ENCODE results near the gene SLC5A11.

DNA sequence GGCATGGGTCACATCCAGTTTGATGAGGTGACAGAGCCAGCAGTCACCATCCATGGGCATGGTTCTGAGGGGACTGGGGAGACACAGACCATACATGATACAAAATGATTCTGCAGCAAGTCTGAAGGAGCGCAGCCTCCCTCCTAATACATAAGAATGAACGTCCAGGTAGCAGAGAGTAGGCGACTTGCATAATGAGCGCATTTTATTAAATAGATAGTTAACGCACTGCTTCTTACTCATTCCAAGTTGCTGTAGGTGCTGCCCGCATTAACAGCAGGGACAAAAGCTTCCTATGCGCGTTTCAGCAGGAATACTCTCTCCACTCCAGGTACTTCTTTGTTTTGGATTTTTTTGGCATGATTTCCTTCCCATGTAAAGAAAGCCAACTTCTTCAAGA is 73.8 kb downstream of the SLC5A11 start:
- TF ChIP-seq, protein P1, sequence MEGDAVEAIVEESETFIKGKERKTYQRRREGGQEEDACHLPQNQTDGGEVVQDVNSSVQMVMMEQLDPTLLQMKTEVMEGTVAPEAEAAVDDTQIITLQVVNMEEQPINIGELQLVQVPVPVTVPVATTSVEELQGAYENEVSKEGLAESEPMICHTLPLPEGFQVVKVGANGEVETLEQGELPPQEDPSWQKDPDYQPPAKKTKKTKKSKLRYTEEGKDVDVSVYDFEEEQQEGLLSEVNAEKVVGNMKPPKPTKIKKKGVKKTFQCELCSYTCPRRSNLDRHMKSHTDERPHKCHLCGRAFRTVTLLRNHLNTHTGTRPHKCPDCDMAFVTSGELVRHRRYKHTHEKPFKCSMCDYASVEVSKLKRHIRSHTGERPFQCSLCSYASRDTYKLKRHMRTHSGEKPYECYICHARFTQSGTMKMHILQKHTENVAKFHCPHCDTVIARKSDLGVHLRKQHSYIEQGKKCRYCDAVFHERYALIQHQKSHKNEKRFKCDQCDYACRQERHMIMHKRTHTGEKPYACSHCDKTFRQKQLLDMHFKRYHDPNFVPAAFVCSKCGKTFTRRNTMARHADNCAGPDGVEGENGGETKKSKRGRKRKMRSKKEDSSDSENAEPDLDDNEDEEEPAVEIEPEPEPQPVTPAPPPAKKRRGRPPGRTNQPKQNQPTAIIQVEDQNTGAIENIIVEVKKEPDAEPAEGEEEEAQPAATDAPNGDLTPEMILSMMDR (optimal IDR thresholded peaks at IDR 0.05 in 1 of 3, IDR thresholded peaks at IDR 0.05 in 1 of 3, conservative IDR thresholded peaks at IDR 0.05 in 1 of 3; ENCODE audit: extremely low read depth in 1 of 3, insufficient read depth in 2 of 3, low read length in 3 of 3) = no peak
- TF ChIP-seq EZH2 (IDR thresholded peaks at IDR 0.05; ENCODE audit: low read length) = no peak

Data from keratinocyte (primary cell).